Naive thymus-derived CD4-positive, alpha-beta T cell (primary cell): ENCODE measurements around the gene KLK3. TPM values are rescaled to one million over a fixed set of nuclear protein-coding genes. Genes with fewer than 3 reads are reported as not detected.

Experiments
- polyA plus RNA-seq, 2 donors: library from polyadenylated mRNA; unstranded; fragments of 300-500 nt; fragmentation: Illumina TruSeq; gene quantifications; one replicate each; pipeline ENCODE4 v1.2.3, GENCODE V29; 2021
- total RNA-seq, 6 experiments: library from RNA in 5 of 6; stranded (reverse) in 5 of 6; gene quantifications; 1 replicate in 5 of 6; 2 replicates in 1 of 6; pipeline ENCODE4 v1.2.3 and lab custom pipeline; 2021 to 2026

Gene KLK3
- total and polyA plus RNA-seq, 7 experiments from 2014 or later = not detected

Other genes starting within 250 kb of the KLK3 start
- under 1 TPM in 2 of 5 experiments, not detected in 3; 0.13 TPM for gene SYT3, start 215.0 kb upstream of the KLK3 start, total RNA-seq
- gene SYT3, start 215.0 kb upstream of the KLK3 start, polyA plus RNA-seq = under 1 TPM; 0.16 to 0.47 TPM
- under 1 TPM in 1 of 5 experiments, not detected in 4; 0.98 TPM for gene C19orf81, start 205.5 kb upstream of the KLK3 start, total RNA-seq
- 1 to 10 TPM in 1 of 2 donors, not detected in 1; 1.0 TPM for gene C19orf81, start 205.5 kb upstream of the KLK3 start, polyA plus RNA-seq
- gene SHANK1, start 135.1 kb upstream of the KLK3 start, total RNA-seq = under 1 TPM in 2 of 5 experiments, not detected in 3; 0.64 to 0.69 TPM
- gene SHANK1, start 135.1 kb upstream of the KLK3 start, polyA plus RNA-seq = not detected
- 1 to 10 TPM in 4 of 5 experiments, under 1 TPM in 1; 0.36 to 4.6 (median 3.1) TPM for gene CLEC11A, start 131.6 kb upstream of the KLK3 start, total RNA-seq
- 1 to 10 TPM; 2.4 to 6.4 TPM for gene CLEC11A, start 131.6 kb upstream of the KLK3 start, polyA plus RNA-seq
- not detected for gene GPR32, start 84.5 kb upstream of the KLK3 start, total RNA-seq
- gene GPR32, start 84.5 kb upstream of the KLK3 start, polyA plus RNA-seq = not detected
- gene ACP4, start 64.5 kb upstream of the KLK3 start, total RNA-seq = not detected
- gene ACP4, start 64.5 kb upstream of the KLK3 start, polyA plus RNA-seq = not detected
- gene KLK1, start 31.1 kb upstream of the KLK3 start, total RNA-seq = 1 to 10 TPM in 1 of 5 experiments, not detected in 4; 1.3 TPM
- gene KLK1, start 31.1 kb upstream of the KLK3 start, polyA plus RNA-seq = not detected
- not detected for gene KLK15, start 21.3 kb upstream of the KLK3 start, total RNA-seq
- not detected for gene KLK15, start 21.3 kb upstream of the KLK3 start, polyA plus RNA-seq
- not detected for gene KLK2, start 18.5 kb downstream of the KLK3 start, total RNA-seq
- gene KLK2, start 18.5 kb downstream of the KLK3 start, polyA plus RNA-seq = not detected
- not detected for gene KLK4, start 56.5 kb downstream of the KLK3 start, total RNA-seq
- not detected for gene KLK4, start 56.5 kb downstream of the KLK3 start, polyA plus RNA-seq
- not detected for gene KLK5, start 98.1 kb downstream of the KLK3 start, total RNA-seq
- not detected for gene KLK5, start 98.1 kb downstream of the KLK3 start, polyA plus RNA-seq
- not detected for gene KLK6, start 114.7 kb downstream of the KLK3 start, total RNA-seq
- gene KLK6, start 114.7 kb downstream of the KLK3 start, polyA plus RNA-seq = not detected
- gene KLK7, start 129.0 kb downstream of the KLK3 start, total RNA-seq = not detected
- gene KLK7, start 129.0 kb downstream of the KLK3 start, polyA plus RNA-seq = not detected
- not detected for gene KLK8, start 146.7 kb downstream of the KLK3 start, total RNA-seq
- not detected for gene KLK8, start 146.7 kb downstream of the KLK3 start, polyA plus RNA-seq
- not detected for gene KLK10, start 164.8 kb downstream of the KLK3 start, total RNA-seq
- not detected for gene KLK10, start 164.8 kb downstream of the KLK3 start, polyA plus RNA-seq
- gene KLK11, start 171.7 kb downstream of the KLK3 start, total RNA-seq = not detected
- gene KLK11, start 171.7 kb downstream of the KLK3 start, polyA plus RNA-seq = not detected
- not detected for gene KLK12, start 180.1 kb downstream of the KLK3 start, total RNA-seq
- not detected for gene KLK12, start 180.1 kb downstream of the KLK3 start, polyA plus RNA-seq
- gene KLK13, start 210.2 kb downstream of the KLK3 start, total RNA-seq = not detected
- gene KLK13, start 210.2 kb downstream of the KLK3 start, polyA plus RNA-seq = not detected
- under 1 TPM; 0.34 to 0.92 (median 0.66) TPM for gene KLK14, start 228.0 kb downstream of the KLK3 start, total RNA-seq
- not detected for gene KLK14, start 228.0 kb downstream of the KLK3 start, polyA plus RNA-seq